Erythroblast (primary cell): ENCODE measurements around the gene NCL.

ENCODE experiments used
- GATA1 ChIP-seq: IDR thresholded peaks from 2 replicates; pipeline ENCODE4 v1.6.1; 2011; ENCODE audit warnings: low read depth, mild to moderate bottlenecking, control low read depth, low read length, moderate library complexity
- POLR2A ChIP-seq: IDR thresholded peaks from 2 replicates; pipeline ENCODE4 v1.6.1; 2011; ENCODE audit warnings: mild to moderate bottlenecking, low read length

GRCh38 chr2:231503766-231504165 is 39.5 kb upstream of the NCL start:
- TF ChIP-seq POLR2A = no peak
- no peak for TF ChIP-seq GATA1
